Measurements from ENCODE around the gene CRKL.

- no peak for TF ChIP-seq ZNF830 (tag by site-specific recombination; IDR thresholded peaks at IDR 0.05; ENCODE audit: low read depth)
- no peak for TF ChIP-seq CTCF (tag by site-specific recombination; IDR thresholded peaks at IDR 0.05)
- TF ChIP-seq OVOL3 (tag by site-specific recombination; IDR thresholded peaks at IDR 0.05): no peak
- TF ChIP-seq ZFP69B (tag by site-specific recombination; IDR thresholded peaks at IDR 0.05): no peak
- TF ChIP-seq ZBTB17 (tag by site-specific recombination; IDR thresholded peaks at IDR 0.05): no peak
- no peak for TF ChIP-seq KLF1 (tag by site-specific recombination; IDR thresholded peaks at IDR 0.05)
- TF ChIP-seq TCF7L2 (IDR thresholded peaks at IDR 0.05; ENCODE audit: borderline replicate concordance, low read depth, low read length): no peak
- no peak for TF ChIP-seq HOXA7 (CRISPR knock-in tag; IDR thresholded peaks at IDR 0.05; ENCODE audit: borderline replicate concordance)
- no peak for TF ChIP-seq ZNF280C (tag by site-specific recombination; IDR thresholded peaks at IDR 0.05)
- TF ChIP-seq ZNF664 (tag by site-specific recombination; IDR thresholded peaks at IDR 0.05): no peak
Observed at GRCh38 chr22:20991252-20992055, 74.2 kb downstream of the CRKL start.

All from HEK293 (cell line).